ENCODE data around the gene CRTC2.

CRTC2 gene

GRCh38 chr1:153944827-153945117, 13.6 kb downstream of the CRTC2 start:
- H3K27me3 ChIP-seq (ENCODE audit: insufficient read depth, low read length, poor library complexity): no peaks in the 10 kb centered on the region
- no peak for ATAC-seq (ENCODE audit: insufficient read depth, low read depth)
- peak overlapping the region; percentile 73 for H2AFZ ChIP-seq (ENCODE audit: low read depth, low read length)
- no peak for DNase-seq
- peaks cover 68% of the 10 kb centered on the region for H3K36me3 ChIP-seq (ENCODE audit: insufficient read depth, low read length)
- H3K4me2 ChIP-seq (ENCODE audit: insufficient read depth, low read length): peak overlapping the region; percentile 80
- H3K4me3 ChIP-seq (ENCODE audit: low read depth in 1 of 2, low read length in 2 of 2): peak overlapping the region; percentile 75 to 90; a peak in 3 of 4 replicates
- H3K27ac ChIP-seq (ENCODE audit: low read length): peak overlapping the region; percentile 78
- peaks cover 36% of the 10 kb centered on the region for H3K79me2 ChIP-seq (ENCODE audit: insufficient read depth, low read length)
- H3K9me3 ChIP-seq (ENCODE audit: insufficient read depth, low read length, severe bottlenecking): no peaks in the 10 kb centered on the region
- peaks cover 14% of the 10 kb centered on the region for H4K20me1 ChIP-seq (ENCODE audit: insufficient read depth, low read length)
- TF ChIP-seq EZH2 (IDR thresholded peaks at IDR 0.05; ENCODE audit: borderline replicate concordance, low read depth, low read length, severe bottlenecking): no peak
- TF ChIP-seq, protein P1, sequence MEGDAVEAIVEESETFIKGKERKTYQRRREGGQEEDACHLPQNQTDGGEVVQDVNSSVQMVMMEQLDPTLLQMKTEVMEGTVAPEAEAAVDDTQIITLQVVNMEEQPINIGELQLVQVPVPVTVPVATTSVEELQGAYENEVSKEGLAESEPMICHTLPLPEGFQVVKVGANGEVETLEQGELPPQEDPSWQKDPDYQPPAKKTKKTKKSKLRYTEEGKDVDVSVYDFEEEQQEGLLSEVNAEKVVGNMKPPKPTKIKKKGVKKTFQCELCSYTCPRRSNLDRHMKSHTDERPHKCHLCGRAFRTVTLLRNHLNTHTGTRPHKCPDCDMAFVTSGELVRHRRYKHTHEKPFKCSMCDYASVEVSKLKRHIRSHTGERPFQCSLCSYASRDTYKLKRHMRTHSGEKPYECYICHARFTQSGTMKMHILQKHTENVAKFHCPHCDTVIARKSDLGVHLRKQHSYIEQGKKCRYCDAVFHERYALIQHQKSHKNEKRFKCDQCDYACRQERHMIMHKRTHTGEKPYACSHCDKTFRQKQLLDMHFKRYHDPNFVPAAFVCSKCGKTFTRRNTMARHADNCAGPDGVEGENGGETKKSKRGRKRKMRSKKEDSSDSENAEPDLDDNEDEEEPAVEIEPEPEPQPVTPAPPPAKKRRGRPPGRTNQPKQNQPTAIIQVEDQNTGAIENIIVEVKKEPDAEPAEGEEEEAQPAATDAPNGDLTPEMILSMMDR (IDR thresholded peaks at IDR 0.05; ENCODE audit: borderline replicate concordance, extremely low read depth, low read length, poor library complexity, severe bottlenecking): no peak
- peaks cover 27% of the 10 kb centered on the region for H3K4me1 ChIP-seq (ENCODE audit: insufficient read depth, low read length)
- peak overlapping the region; percentile 88 for H3K9ac ChIP-seq (ENCODE audit: low read depth, low read length)

- no peak for DNase-seq
- Histone ChIP-seq H3K4me1 (ENCODE audit: insufficient read depth, low read length) (peaks cover 27% of the 10 kb centered on the region), H3K9me3 (ENCODE audit: insufficient read depth, low read length, severe bottlenecking) (no peaks in the 10 kb centered on the region), H3K79me2 (ENCODE audit: insufficient read depth, low read length) (peaks cover 36% of the 10 kb centered on the region), H3K4me2 (ENCODE audit: insufficient read depth, low read length) (peak overlapping the region; percentile 80), H3K27ac (ENCODE audit: low read length) (peak overlapping the region; percentile 78), H3K4me3 (ENCODE audit: low read depth in 1 of 2, low read length in 2 of 2) (peak overlapping the region; percentile 75 to 90; a peak in 3 of 4 replicates), H3K27me3 (ENCODE audit: insufficient read depth, low read length, poor library complexity) (no peaks in the 10 kb centered on the region), H3K36me3 (ENCODE audit: insufficient read depth, low read length) (peaks cover 70% of the 10 kb centered on the region), H3K9ac (ENCODE audit: low read depth, low read length) (peak overlapping the region; percentile 88), H4K20me1 (ENCODE audit: insufficient read depth, low read length) (peaks cover 14% of the 10 kb centered on the region), H2AFZ (ENCODE audit: low read depth, low read length) (no peak overlapping the region)
- no peak for ATAC-seq (ENCODE audit: insufficient read depth, low read depth)
- no peak for TF ChIP-seq EZH2 (IDR thresholded peaks at IDR 0.05; ENCODE audit: borderline replicate concordance, low read depth, low read length, severe bottlenecking)
- TF ChIP-seq, protein P1 (IDR thresholded peaks at IDR 0.05; ENCODE audit: borderline replicate concordance, extremely low read depth, low read length, poor library complexity, severe bottlenecking): no peak
These were observed 14.2 kb downstream of the CRTC2 start for GRCh38 chr1:153944005-153944826.

DNA sequence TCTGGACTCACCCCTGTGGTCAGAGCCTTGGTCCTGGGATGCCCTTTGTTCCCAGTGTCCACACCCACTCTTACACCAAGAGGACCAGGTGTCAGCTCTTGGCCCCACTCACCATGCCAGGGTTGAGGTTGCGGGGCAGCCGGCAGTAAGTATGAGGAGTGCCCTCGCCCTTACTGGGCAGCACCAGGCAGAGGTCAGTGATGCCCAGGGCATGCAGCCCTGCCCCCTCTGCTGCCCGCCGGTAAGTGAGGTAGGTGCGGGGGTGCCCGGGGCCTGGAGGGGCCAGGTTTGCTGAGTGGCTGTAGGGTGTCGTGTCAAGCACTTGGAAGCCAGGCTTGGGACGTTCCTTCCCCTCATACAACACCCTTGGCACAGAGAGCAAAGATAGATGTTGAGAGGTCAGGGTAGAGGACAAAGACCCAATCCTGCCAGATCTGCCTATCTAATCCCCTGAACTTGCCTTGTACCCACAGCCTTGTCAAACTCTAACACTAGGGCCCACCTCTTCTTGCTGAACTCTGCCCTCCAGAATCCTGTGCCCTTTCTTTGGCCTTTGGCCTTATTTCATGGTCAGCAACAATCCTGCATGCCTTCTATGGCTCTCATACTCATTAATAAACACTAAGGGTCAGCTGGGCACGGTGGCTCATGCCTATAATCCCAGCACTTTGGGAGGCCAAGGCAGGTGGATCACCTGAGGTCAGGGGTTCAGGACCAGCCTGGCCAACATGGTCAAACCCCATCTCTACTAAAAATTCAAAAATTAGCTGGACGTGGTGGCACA, 15.5 kb downstream of the CRTC2 start:
- no peak overlapping the region for H3K4me2 ChIP-seq (ENCODE audit: insufficient read depth, low read length)
- H3K27ac ChIP-seq (ENCODE audit: low read length): no peak overlapping the region
- peaks cover 27% of the 10 kb centered on the region for H3K4me1 ChIP-seq (ENCODE audit: insufficient read depth, low read length)
- no peak overlapping the region for H3K9ac ChIP-seq (ENCODE audit: low read depth, low read length)
- H3K27me3 ChIP-seq (ENCODE audit: insufficient read depth, low read length, poor library complexity): no peaks in the 10 kb centered on the region
- H3K36me3 ChIP-seq (ENCODE audit: insufficient read depth, low read length): peaks cover 64% of the 10 kb centered on the region
- no peak for ATAC-seq (ENCODE audit: insufficient read depth, low read depth)
- H3K4me3 ChIP-seq (ENCODE audit: low read depth in 1 of 2, low read length in 2 of 2): no peak overlapping the region
- no peak for TF ChIP-seq EZH2 (IDR thresholded peaks at IDR 0.05; ENCODE audit: borderline replicate concordance, low read depth, low read length, severe bottlenecking)
- TF ChIP-seq, protein P1 (IDR thresholded peaks at IDR 0.05; ENCODE audit: borderline replicate concordance, extremely low read depth, low read length, poor library complexity, severe bottlenecking): no peak
- no peak overlapping the region for H2AFZ ChIP-seq (ENCODE audit: low read depth, low read length)
- H4K20me1 ChIP-seq (ENCODE audit: insufficient read depth, low read length): peaks cover 14% of the 10 kb centered on the region
- H3K9me3 ChIP-seq (ENCODE audit: insufficient read depth, low read length, severe bottlenecking): no peaks in the 10 kb centered on the region
- DNase-seq: no peak
- H3K79me2 ChIP-seq (ENCODE audit: insufficient read depth, low read length): peaks cover 36% of the 10 kb centered on the region
